T-cell (primary cell): ENCODE measurements around the gene LPIN1. TPM values are rescaled to one million over a fixed set of nuclear protein-coding genes. Genes with fewer than 3 reads are reported as not detected.
A peak's percentile ranks its signal among the peaks of the same experiment; 100 is the strongest.

Experiments
- ATAC-seq, 4 experiments: fragments of 200-7000 bp in 3 of 4; fragments of 150-1000 bp in 1 of 4; cut with Tn5 transposase; replicated peaks in 1 of 4; 1 replicate in 3 of 4; 2 replicates in 1 of 4; pipeline ENCODE4 v1.10.0; 2021; ENCODE audit warnings: moderate library complexity in 3 of 4, mild to moderate bottlenecking in 2 of 4, moderate number of reproducible peaks in 1 of 4
- CTCF ChIA-PET, 2 donors: fragments of 300-600 bp; sonication (Branson Sonifier 250); formaldehyde crosslinking; loops; one replicate each; lab custom pipeline; 2022; ENCODE audit warnings: antibody characterized with exemption in 2 of 2; lab: Charles Lee
- POLR2A ChIA-PET, 2 donors: fragments of 300-600 bp; sonication (Branson Sonifier 250); formaldehyde crosslinking; loops; one replicate each; lab custom pipeline; 2022; ENCODE audit warnings: antibody characterized with exemption in 2 of 2; lab: Charles Lee
- DNase-seq, 35 experiments: peaks; one replicate each; pipeline versions ENCODE4 v3.0.0 to v3.0.0-alpha.2; 2013 to 2023
- H3K27ac ChIP-seq: one replicate; pipeline ENCODE4 v1.5.1; 2013; ENCODE audit warnings: low read length
- H3K27me3 ChIP-seq, 2 experiments: replicated peaks in 1 of 2; 1 replicate in 1 of 2; 2 replicates in 1 of 2; pipeline versions ENCODE4 v1.6.1 to v1.7.0; 2013; ENCODE audit warnings: low read length in 1 of 2, mixed read lengths in 1 of 2; ENCODE audit not compliant: control insufficient read depth in 2 of 2, insufficient read depth in 2 of 2; ENCODE audit errors: extremely low read depth in 1 of 2
- H3K36me3 ChIP-seq, 2 donors: 1 replicate in 1 of 2; 2 replicates in 1 of 2; pipeline versions ENCODE4 v1.6.1 to v1.7.0; 2013; ENCODE audit warnings: low read length in 1 of 2; ENCODE audit not compliant: control insufficient read depth in 2 of 2, insufficient read depth in 1 of 2; ENCODE audit errors: extremely low read depth in 1 of 2
- H3K4me1 ChIP-seq, 2 experiments: 1 replicate in 1 of 2; 2 replicates in 1 of 2; pipeline versions ENCODE4 v1.6.1 to v1.7.0; 2013; ENCODE audit warnings: low read length in 2 of 2, mixed read lengths in 1 of 2; ENCODE audit not compliant: insufficient read depth in 2 of 2, control insufficient read depth in 1 of 2; ENCODE audit errors: extremely low read depth in 1 of 2
- H3K4me3 ChIP-seq, 2 donors: 1 replicate in 1 of 2; 2 replicates in 1 of 2; pipeline versions ENCODE4 v1.5.1 to v1.7.0; 2013; ENCODE audit warnings: mild to moderate bottlenecking in 2 of 2, low read length in 1 of 2, moderate library complexity in 1 of 2; ENCODE audit not compliant: control insufficient read depth in 1 of 2; ENCODE audit errors: extremely low read depth in 1 of 2
- H3K9me3 ChIP-seq: 2 replicates; pipeline ENCODE4 v1.7.0; 2013
- H3K27ac Mint-ChIP-seq, 2 donors: one replicate each; pipeline ENCODE4 v1.8.0; 2020 to 2021; ENCODE audit warnings: mild to moderate bottlenecking in 2 of 2, mixed read lengths in 2 of 2
- H3K27me3 Mint-ChIP-seq, 2 donors: one replicate each; pipeline ENCODE4 v1.8.0; 2021 to 2022; ENCODE audit warnings: mixed read lengths in 2 of 2
- H3K36me3 Mint-ChIP-seq: one replicate; pipeline ENCODE4 v1.8.0; 2021; ENCODE audit warnings: mixed read lengths
- H3K4me1 Mint-ChIP-seq, 3 donors: one replicate each; pipeline ENCODE4 v1.8.0; 2020 to 2022; ENCODE audit warnings: mixed read lengths in 3 of 3, mild to moderate bottlenecking in 1 of 3
- H3K4me3 Mint-ChIP-seq, 3 donors: one replicate each; pipeline ENCODE4 v1.8.0; 2020 to 2022; ENCODE audit warnings: mild to moderate bottlenecking in 3 of 3, mixed read lengths in 3 of 3, moderate library complexity in 3 of 3
- H3K9me3 Mint-ChIP-seq, 3 donors: one replicate each; pipeline ENCODE4 v1.8.0; 2020 to 2022; ENCODE audit warnings: mixed read lengths in 3 of 3
- WGBS: methylation state at CpG from one replicate; pipeline ENCODE4 v1.1.5; 2013; ENCODE audit warnings: missing lambda C conversion rate; ENCODE audit not compliant: insufficient coverage; 5-methylcytosine and 5-hydroxymethylcytosine counted together
- total RNA-seq, 35 experiments: library from RNA in 6 of 35; stranded (reverse) in 6 of 35; fragments of 120-200 nt in 1 of 35; gene quantifications; one replicate each; pipeline versions ENCODE4 v1.2.1 to v1.2.4 and lab custom pipeline; 2013 to 2026

The LPIN1 gene
- total RNA-seq, 5 donors from 2014 or later (not counting 1 experiment from before 2014, with no cell fraction given), result 67.1 to 102 (median 88.0) TPM

DNA sequence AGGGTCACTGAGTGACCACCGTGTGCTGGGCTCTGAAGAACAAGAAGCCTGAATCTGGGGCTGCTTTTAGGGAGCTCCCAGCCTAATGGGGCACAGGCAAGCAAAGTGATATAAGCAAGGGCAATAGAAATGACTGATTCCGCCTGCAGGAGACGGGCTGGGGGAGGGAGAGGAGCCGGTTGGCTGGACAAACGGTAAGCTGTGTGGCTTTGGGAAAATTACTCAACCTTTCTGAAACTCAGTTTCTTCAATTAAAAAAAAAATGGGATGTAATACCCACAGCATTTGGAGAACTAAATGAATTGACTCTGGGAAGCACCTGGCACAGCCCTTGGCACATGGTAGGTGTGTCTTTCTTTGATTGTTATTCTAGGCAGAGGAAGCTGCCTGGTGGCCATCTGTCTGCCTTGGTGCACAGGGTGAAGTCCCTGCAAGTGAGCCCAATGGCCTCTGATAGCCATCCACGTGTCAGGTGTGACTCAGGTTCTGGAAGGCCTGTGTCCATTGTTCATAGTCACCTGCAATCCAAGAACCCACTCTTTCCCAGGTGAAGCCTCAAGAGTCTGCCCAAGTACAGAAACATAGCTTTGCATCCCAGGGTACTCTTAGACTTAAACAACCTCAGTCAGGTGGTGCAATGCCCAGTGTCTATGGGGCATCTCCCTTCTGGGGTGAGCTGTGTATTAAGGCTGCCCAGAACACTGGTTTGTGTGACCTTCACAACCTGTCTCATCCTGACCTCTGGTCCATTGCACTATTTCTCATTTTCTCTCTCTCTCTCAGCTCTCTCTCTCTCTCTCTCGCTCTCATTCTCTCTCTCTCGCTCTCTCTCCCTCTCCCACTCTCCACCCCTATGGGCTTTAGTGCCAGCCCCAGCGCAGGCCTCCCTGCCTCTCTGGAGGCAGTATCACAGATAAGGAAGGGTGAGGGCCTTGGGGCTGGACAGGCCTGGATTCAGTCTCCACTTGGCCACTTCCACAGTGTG lies 46.5 kb upstream of the LPIN1 start:
- ChIA-PET CTCF (interaction anchor here in 1 of 2 donors (1.0 kb wide), 1 partner anchor 13 kb away, joined by 3 read pairs; no protein-coding TSS in a partner anchor), POLR2A (no interaction called here)
- no peak for DNase-seq
- H3K27me3 Mint-ChIP-seq, result no peaks in the 10 kb centered on the region
- no peaks in the 10 kb centered on the region for H3K36me3 Mint-ChIP-seq
- peaks cover 0 to 17% of the 10 kb centered on the region in 2 experiments for H3K27me3 ChIP-seq
- no peaks in the 10 kb centered on the region for H3K4me1 Mint-ChIP-seq
- H3K4me1 ChIP-seq, result no peaks in the 10 kb centered on the region
- no peaks in the 10 kb centered on the region for H3K36me3 ChIP-seq
- no peaks in the 10 kb centered on the region for H3K9me3 ChIP-seq
- no peak overlapping the region for H3K27ac Mint-ChIP-seq
- H3K27ac ChIP-seq, result no peak overlapping the region
- no peaks in the 10 kb centered on the region for H3K9me3 Mint-ChIP-seq
- no peak overlapping the region for H3K4me3 ChIP-seq
- ATAC-seq, result no peak
- no peak overlapping the region for H3K4me3 Mint-ChIP-seq
- 50% methylated on average over 1 of the region's 9 CpGs for WGBS

DNA sequence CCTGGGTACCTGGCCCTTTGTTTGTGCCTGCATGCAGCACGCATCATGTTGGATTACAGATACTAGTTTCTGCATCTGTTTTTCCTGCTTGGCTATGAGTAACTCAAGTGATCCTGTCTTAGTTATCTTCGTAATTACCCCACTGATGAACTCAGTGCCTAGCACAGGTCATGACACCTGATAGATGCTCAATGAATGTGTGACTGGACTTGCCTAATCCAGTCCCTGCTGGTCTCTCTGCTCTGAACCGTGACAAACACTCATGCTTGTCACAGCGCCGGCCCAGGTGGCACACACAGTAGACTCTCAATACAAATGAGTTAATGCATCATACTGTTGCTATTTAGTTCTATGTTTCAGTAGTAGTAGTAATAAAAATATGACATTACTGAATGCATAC lies 45.2 kb upstream of the LPIN1 start:
- Mint-ChIP-seq H3K4me3 (no peak overlapping the region), H3K4me1 (no peaks in the 10 kb centered on the region)

DNA sequence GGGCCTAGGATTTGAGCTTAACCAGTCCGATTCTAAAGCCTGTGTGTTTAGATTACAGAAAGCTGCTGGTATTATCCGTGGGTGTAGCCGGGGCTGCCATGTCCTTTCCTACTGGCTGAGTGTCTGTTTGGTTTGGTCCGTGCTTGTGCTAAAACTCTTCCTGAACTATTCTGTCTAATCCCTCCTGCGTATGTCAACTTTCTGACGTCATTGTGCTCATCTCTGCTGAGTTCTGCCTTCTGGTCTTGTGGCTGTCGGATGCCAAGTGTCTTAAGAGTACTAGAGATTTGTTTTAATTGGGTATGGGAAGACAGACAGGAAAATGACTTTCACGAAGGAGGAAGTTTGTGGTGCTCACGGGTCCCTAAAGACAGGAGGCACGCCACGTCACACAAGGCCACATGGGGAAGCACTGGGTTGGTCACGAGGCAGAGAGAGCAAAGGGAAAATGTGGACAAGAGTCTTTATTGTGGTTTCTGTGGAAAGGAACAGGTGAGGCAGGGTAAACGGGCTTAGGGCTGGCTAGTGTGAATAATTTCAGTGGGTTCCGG lies 44.6 kb upstream of the LPIN1 start:
- peaks cover 0 to 10% of the 10 kb centered on the region in 2 experiments for H3K27me3 ChIP-seq
- ChIA-PET POLR2A (interaction anchor here in 1 of 2 donors (0.6 kb wide), 1 partner anchor 25 kb away, joined by 3 read pairs; no protein-coding TSS in a partner anchor), CTCF (no interaction called here)
- Mint-ChIP-seq H3K27ac (no peak overlapping the region), H3K4me3 (no peak overlapping the region), H3K9me3 (no peaks in the 10 kb centered on the region), H3K27me3 (no peaks in the 10 kb centered on the region), H3K36me3 (no peaks in the 10 kb centered on the region), H3K4me1 (no peaks in the 10 kb centered on the region)
- ATAC-seq, result peak in 1 of 4 experiments; percentile 76
- no peaks in the 10 kb centered on the region for H3K4me1 ChIP-seq
- no peaks in the 10 kb centered on the region for H3K36me3 ChIP-seq
- no peaks in the 10 kb centered on the region for H3K9me3 ChIP-seq
- WGBS, result 40% methylated on average over 10 of the region's 14 CpGs
- no peak overlapping the region for H3K27ac ChIP-seq
- peak in 4 of 35 experiments; percentile 13 to 43 (median 22) for DNase-seq
- no peak overlapping the region for H3K4me3 ChIP-seq

More for the DNA sequence above, 45.2 kb upstream of the LPIN1 start:
- Mint-ChIP-seq H3K27me3 (no peaks in the 10 kb centered on the region), H3K9me3 (no peaks in the 10 kb centered on the region), H3K27ac (no peak overlapping the region), H3K36me3 (no peaks in the 10 kb centered on the region)
- no peak overlapping the region for H3K4me3 ChIP-seq
- ChIA-PET POLR2A (interaction anchor here in 1 of 2 donors (0.6 kb wide), 1 partner anchor 25 kb away, joined by 3 read pairs; no protein-coding TSS in a partner anchor), CTCF (no interaction called here)
- peaks cover 0 to 16% of the 10 kb centered on the region in 2 experiments for H3K27me3 ChIP-seq
- H3K9me3 ChIP-seq, result no peaks in the 10 kb centered on the region
- no peaks in the 10 kb centered on the region for H3K36me3 ChIP-seq
- no peak overlapping the region for H3K27ac ChIP-seq
- DNase-seq, result no peak
- WGBS, result 82% methylated on average over 2 of the region's 5 CpGs
- no peak for ATAC-seq
- H3K4me1 ChIP-seq, result no peaks in the 10 kb centered on the region

DNA sequence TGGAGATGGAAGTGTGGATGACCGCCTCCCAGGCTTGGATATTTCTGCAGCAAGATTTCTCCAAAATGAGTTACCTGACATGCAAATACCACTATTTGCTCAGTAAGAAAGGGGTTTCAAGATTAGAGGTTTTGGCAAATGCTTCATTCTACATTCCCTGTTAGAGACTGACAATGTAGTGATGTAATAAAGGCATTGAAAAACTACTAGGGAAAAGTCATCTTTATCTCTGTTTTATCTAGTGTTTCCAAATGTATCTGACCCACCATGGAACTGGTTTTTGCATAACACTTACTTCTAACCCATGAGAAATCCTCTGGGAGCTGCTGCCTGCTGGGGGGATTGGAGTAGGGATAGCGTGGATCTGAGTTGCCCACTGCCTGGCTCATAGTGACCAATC lies 43.5 kb upstream of the LPIN1 start:
- ChIA-PET POLR2A (interaction anchor here in 1 of 2 donors (0.6 kb wide), 1 partner anchor 84 kb away, joined by 11 read pairs; no protein-coding TSS in a partner anchor), CTCF (interaction anchor here in 1 of 2 donors (0.6 to 1.1 kb wide), 2 partner anchors 76 to 476 kb away, joined by 3 to 7 read pairs; no protein-coding TSS in a partner anchor)
- Histone ChIP-seq H3K27ac (no peak overlapping the region), H3K9me3 (no peaks in the 10 kb centered on the region), H3K4me3 (no peak overlapping the region), H3K27me3 (no peaks in the 10 kb centered on the region), H3K36me3 (no peaks in the 10 kb centered on the region), H3K4me1 (no peaks in the 10 kb centered on the region)
- Mint-ChIP-seq H3K27ac (no peak overlapping the region), H3K36me3 (no peaks in the 10 kb centered on the region), H3K4me3 (no peak overlapping the region), H3K27me3 (no peaks in the 10 kb centered on the region), H3K9me3 (no peaks in the 10 kb centered on the region), H3K4me1 (no peaks in the 10 kb centered on the region)
- no CpG with 5 or more reads among the region's 2 CpGs for WGBS
- ATAC-seq, result no peak
- DNase-seq, result no peak

DNA sequence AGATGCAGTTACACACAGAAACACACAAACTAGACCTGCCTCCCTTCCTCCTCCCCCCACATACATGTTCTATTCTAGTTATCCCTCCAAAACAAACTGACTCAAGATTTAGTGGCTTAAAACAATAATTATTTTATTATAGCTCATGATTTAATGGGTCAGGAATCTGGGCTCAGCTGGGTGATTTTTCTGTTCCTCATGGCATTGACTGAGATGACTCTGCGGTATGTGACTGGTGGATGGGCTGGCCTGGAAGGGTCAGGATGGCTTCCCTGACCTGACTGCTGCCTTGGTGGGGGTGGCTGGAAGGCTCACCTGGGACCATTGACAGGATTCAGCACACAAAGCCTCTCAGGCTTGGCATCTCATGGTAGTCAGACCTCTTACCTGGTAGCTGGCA lies 42.7 kb upstream of the LPIN1 start:
- DNase-seq (no peak), ATAC-seq (no peak)
- Histone ChIP-seq H3K27me3 (no peaks in the 10 kb centered on the region), H3K4me3 (no peak overlapping the region), H3K4me1 (no peaks in the 10 kb centered on the region), H3K27ac (no peak overlapping the region), H3K9me3 (no peaks in the 10 kb centered on the region), H3K36me3 (no peaks in the 10 kb centered on the region)
- Mint-ChIP-seq H3K36me3 (no peaks in the 10 kb centered on the region), H3K4me1 (no peaks in the 10 kb centered on the region), H3K4me3 (no peak overlapping the region), H3K9me3 (no peaks in the 10 kb centered on the region), H3K27me3 (no peaks in the 10 kb centered on the region), H3K27ac (no peak overlapping the region)
- POLR2A ChIA-PET, result interaction anchor here in 1 of 2 donors (0.6 kb wide), 1 partner anchor 531 kb away, joined by 3 read pairs; no protein-coding TSS in a partner anchor
- CTCF ChIA-PET, result interaction anchor here in 1 of 2 donors (1.1 kb wide), 1 partner anchor 76 kb away, joined by 7 read pairs; no protein-coding TSS in a partner anchor
- 100% methylated on average over 1 of the region's 1 CpG for WGBS

DNA sequence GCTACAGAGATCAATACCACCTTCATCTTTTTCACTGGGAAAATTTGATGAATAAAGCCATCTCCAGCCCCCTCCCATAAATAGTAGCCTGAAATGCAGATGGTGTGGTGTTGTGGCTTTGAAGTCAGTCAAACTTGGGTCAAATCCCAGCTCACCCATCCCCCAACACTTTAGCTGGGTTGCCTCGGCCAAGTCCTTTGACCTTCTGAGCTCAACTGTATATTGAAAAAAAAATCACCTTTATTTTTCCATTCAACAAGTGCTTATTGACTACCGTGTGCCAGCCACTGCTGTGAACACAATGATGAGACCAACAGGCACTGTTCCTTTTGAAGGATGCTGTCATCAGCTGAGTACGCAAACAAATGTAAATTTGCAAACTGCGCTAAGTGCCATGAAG lies 41.4 kb upstream of the LPIN1 start:
- Histone ChIP-seq H3K9me3 (no peaks in the 10 kb centered on the region), H3K4me1 (no peaks in the 10 kb centered on the region), H3K27me3 (no peaks in the 10 kb centered on the region), H3K27ac (no peak overlapping the region), H3K36me3 (no peaks in the 10 kb centered on the region), H3K4me3 (no peak overlapping the region)
- Mint-ChIP-seq H3K4me3 (no peak overlapping the region), H3K36me3 (no peaks in the 10 kb centered on the region), H3K27ac (no peak overlapping the region), H3K9me3 (no peaks in the 10 kb centered on the region), H3K27me3 (no peaks in the 10 kb centered on the region), H3K4me1 (no peaks in the 10 kb centered on the region)
- WGBS, result 100% methylated on average over 2 of the region's 4 CpGs
- CTCF ChIA-PET, result interaction anchor here in 1 of 2 donors (0.6 to 1.2 kb wide), 3 partner anchors 12 to 18 kb away, joined by 5 to 13 read pairs (median 5); no protein-coding TSS in a partner anchor
- POLR2A ChIA-PET, result no interaction called here
- DNase-seq (no peak), ATAC-seq (no peak)
